Measurements from ENCODE around the gene FSD1L.

DNA sequence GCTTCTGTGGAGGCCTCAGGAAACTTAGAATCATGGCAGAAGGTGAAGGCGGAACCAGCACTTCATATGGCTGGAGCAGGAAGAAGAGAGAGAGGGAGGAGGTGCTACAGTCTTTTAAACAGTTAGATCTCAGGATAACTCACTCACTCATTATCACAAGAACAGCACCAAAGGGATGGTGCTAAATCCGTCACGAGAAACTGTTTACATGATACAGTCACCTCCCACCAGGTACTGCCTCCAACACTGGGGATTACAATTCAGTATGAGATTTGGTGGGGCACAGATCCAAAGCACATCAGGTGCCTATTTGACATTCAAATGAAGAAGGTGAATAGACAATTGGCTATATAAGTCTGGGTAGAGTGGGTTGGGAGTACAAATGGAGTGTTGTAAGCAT is 145.3 kb downstream of the FSD1L start:
- TF ChIP-seq, protein P1, sequence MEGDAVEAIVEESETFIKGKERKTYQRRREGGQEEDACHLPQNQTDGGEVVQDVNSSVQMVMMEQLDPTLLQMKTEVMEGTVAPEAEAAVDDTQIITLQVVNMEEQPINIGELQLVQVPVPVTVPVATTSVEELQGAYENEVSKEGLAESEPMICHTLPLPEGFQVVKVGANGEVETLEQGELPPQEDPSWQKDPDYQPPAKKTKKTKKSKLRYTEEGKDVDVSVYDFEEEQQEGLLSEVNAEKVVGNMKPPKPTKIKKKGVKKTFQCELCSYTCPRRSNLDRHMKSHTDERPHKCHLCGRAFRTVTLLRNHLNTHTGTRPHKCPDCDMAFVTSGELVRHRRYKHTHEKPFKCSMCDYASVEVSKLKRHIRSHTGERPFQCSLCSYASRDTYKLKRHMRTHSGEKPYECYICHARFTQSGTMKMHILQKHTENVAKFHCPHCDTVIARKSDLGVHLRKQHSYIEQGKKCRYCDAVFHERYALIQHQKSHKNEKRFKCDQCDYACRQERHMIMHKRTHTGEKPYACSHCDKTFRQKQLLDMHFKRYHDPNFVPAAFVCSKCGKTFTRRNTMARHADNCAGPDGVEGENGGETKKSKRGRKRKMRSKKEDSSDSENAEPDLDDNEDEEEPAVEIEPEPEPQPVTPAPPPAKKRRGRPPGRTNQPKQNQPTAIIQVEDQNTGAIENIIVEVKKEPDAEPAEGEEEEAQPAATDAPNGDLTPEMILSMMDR (IDR thresholded peaks at IDR 0.05), result no peak
- TF ChIP-seq POLR2A (IDR thresholded peaks at IDR 0.05), result no peak

All from testis (tissue), 2 donors.